HG02884 (cell line): ENCODE results near the gene STAM2.

Experiments used
- ATAC-seq: cut with Tn5 transposase; IDR thresholded peaks from one replicate; pipeline ENCODE4 v1.9.1; 2021; ENCODE audit warnings: mild to moderate bottlenecking, moderate library complexity; ENCODE audit not compliant: unreplicated experiment

The STAM2 gene

DNA sequence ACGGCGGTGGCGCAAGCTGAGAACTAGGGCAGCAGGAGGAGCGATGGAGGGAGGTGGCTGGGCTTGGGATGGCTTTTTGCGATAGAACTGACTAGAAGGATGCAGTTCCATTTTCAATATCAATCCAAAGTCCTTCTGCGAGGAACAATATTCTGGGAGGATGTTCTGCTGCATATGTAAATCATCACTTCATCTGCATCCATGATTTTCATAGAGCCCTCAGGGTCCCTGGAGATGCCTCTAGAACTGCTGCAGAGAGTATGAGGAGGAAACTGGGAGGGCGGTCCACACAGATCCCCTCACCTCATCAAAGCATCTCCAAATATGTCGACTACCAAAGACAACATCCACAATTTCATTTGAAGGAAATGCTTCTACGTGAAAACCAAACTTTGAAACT, 97.5 kb downstream of the STAM2 start:
- no peak for ATAC-seq

GRCh38 chr2:152075461-152076050, 100.0 kb downstream of the STAM2 start:
- no peak for ATAC-seq

GRCh38 chr2:152072011-152072410, 103.6 kb downstream of the STAM2 start:
- ATAC-seq: no peak

- ATAC-seq: no peak
Measured at GRCh38 chr2:152071518-152071917, 104.0 kb downstream of the STAM2 start.

GRCh38 chr2:152071092-152071491, 104.5 kb downstream of the STAM2 start:
- ATAC-seq: peak; percentile 88

- ATAC-seq: no peak
Measured at GRCh38 chr2:152068226-152068625, 107.3 kb downstream of the STAM2 start.

GRCh38 chr2:152067823-152068222, 107.7 kb downstream of the STAM2 start:
- ATAC-seq: no peak
